Fibroblast of skin of right quadriceps (primary cell): ENCODE measurements around the gene KERA.

Source experiments
- DNase-seq: peaks from one replicate; pipeline ENCODE4 v3.0.0-alpha.2; 2013

Gene KERA

GRCh38 chr12:91007531-91008290, 50.1 kb downstream of the KERA start:
- no peak for DNase-seq

- no peak for DNase-seq
These were observed 53.0 kb downstream of the KERA start, which contains the start of gene EPYC for GRCh38 chr12:91004872-91005271. TSS of gene EPYC (minus strand) at chr12:91004972. CDS start at chr12:91002565, 2,407 bp downstream.

GRCh38 chr12:91003737-91004136, 54.1 kb downstream of the KERA start:
- DNase-seq = no peak

- no peak for DNase-seq
These were observed 56.5 kb downstream of the KERA start for GRCh38 chr12:91001306-91001705.
